GM12873 (cell line): ENCODE measurements around the gene KARS1.

Experiments used
- CTCF ChIP-seq: IDR thresholded peaks from 2 replicates; pipeline ENCODE4 v1.5.1; 2012; ENCODE audit warnings: low read depth, mild to moderate bottlenecking, moderate library complexity, low read length, control low read depth; ENCODE audit not compliant: insufficient read depth; ENCODE audit errors: missing control alignments

The KARS1 gene

GRCh38 chr16:75593308-75593707 lies 54.2 kb downstream of the KARS1 start:
- TF ChIP-seq CTCF = no peak

GRCh38 chr16:75590920-75591843 lies 56.3 kb downstream of the KARS1 start:
- no peak for TF ChIP-seq CTCF

DNA sequence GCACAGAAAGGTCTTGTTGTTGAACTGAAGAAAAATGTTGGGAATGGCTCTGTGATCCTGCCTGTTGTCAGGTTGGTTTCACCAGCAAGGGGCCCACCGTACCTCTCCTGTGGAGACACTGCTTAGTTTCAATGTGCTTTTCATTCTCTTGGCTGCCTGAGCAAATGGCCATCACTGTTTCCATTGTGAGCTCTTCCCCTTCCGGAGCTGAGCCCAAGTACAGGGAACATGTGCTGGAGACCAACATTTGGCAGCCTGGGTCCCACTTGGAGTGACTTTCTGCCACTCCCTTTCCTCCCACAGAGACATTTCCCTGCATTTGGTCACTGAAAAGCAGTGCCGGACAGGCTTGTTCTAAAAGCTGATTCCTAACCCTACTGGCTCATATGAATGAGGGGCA lies 58.2 kb downstream of the KARS1 start:
- no peak for TF ChIP-seq CTCF

GRCh38 chr16:75588716-75589115 lies 58.7 kb downstream of the KARS1 start:
- no peak for TF ChIP-seq CTCF

GRCh38 chr16:75584108-75584507 lies 63.4 kb downstream of the KARS1 start:
- TF ChIP-seq CTCF = no peak

GRCh38 chr16:75579281-75579834 lies 68.1 kb downstream of the KARS1 start:
- no peak for TF ChIP-seq CTCF

- no peak for TF ChIP-seq CTCF
Measured at GRCh38 chr16:75578725-75579124, 68.7 kb downstream of the KARS1 start.
